Gastrocnemius medialis (tissue), 4 donors: ENCODE results near the gene ISG20L2. TPM values are rescaled to one million over a fixed set of nuclear protein-coding genes. Genes with fewer than 3 reads are reported as not detected.
A peak's percentile ranks its signal among the peaks of the same experiment; 100 is the strongest.

ENCODE experiments used
- ATAC-seq, 2 donors: fragments of 150-250 bp; one replicate each; pipeline ENCODE4 v1.9.1; 2016
- DNase-seq, 2 donors: peaks; one replicate each; pipeline ENCODE4 v3.0.0-alpha.2; 2019
- H3K27ac ChIP-seq, 4 donors: fragments of 200-600 bp; sonication (generic); 1 replicate in 1 of 4; 2 replicates in 3 of 4; pipeline ENCODE4 v1.5.1; 2016 to 2018; ENCODE audit warnings: mild to moderate bottlenecking in 2 of 4, moderate library complexity in 1 of 4
- H3K27me3 ChIP-seq, 3 donors: fragments of 200-600 bp; sonication (generic) in 2 of 3; 1 replicate in 1 of 3; 2 replicates in 2 of 3; pipeline versions ENCODE4 v1.5.1 to v1.6.0; 2016 to 2019; ENCODE audit warnings: mild to moderate bottlenecking in 1 of 3, moderate library complexity in 1 of 3
- H3K36me3 ChIP-seq, 2 donors: fragments of 200-600 bp; sonication (generic) in 1 of 2; one replicate each; pipeline ENCODE4 v1.5.1; 2017 to 2018
- H3K4me1 ChIP-seq, 2 donors: fragments of 200-600 bp; sonication (generic) in 1 of 2; one replicate each; pipeline ENCODE4 v1.5.1; 2016 to 2017; ENCODE audit warnings: mild to moderate bottlenecking in 2 of 2
- H3K4me3 ChIP-seq, 4 donors: fragments of 200-600 bp; sonication (generic) in 3 of 4; 1 replicate in 1 of 4; 2 replicates in 3 of 4; pipeline ENCODE4 v1.5.1; 2016 to 2019; ENCODE audit warnings: mild to moderate bottlenecking in 2 of 4
- H3K9me3 ChIP-seq, 3 donors: fragments of 200-600 bp; sonication (generic) in 2 of 3; 1 replicate in 1 of 3; 2 replicates in 2 of 3; pipeline ENCODE4 v1.5.1; 2016 to 2019
- POLR2A ChIP-seq, 2 donors: fragments of 450-650 bp; IDR thresholded peaks; one replicate each; pipeline ENCODE4 v1.6.1; 2017; ENCODE audit warnings: antibody characterized with exemption in 2 of 2, mild to moderate bottlenecking in 2 of 2, moderate library complexity in 2 of 2
- in situ Hi-C, 4 donors: fragments of 200-750 bp; cut with MboI; loops; one replicate each; pipeline versions ENCODE4 v1.15.0 to v1.8.0; 2017; ENCODE audit warnings: low sequenced_read_pairs in 4 of 4
- intact Hi-C: fragments of 100-400 bp; cut with DNase I; formaldehyde crosslinking; loops from one replicate; pipeline ENCODE4 v1.15.1; 2023; ENCODE audit warnings: low total_unique reads
- total RNA-seq, 4 donors: library from RNA; depleted of rRNA; stranded (reverse); fragments of >200 nt; gene quantifications; one replicate each; pipeline versions ENCODE4 v1.1.0 to v1.2.3, GENCODE V29; 2016
- TF ChIP-seq, protein P1 (sequence below), 5 experiments: fragments of 450-650 bp in 3 of 5; fragments of 200-600 bp in 2 of 5; sonication (generic) in 2 of 5; IDR thresholded peaks in 4 of 5; conservative IDR thresholded peaks in 1 of 5; 1 replicate in 4 of 5; 2 replicates in 1 of 5; pipeline ENCODE4 v1.5.1; 2016 to 2019; ENCODE audit warnings: antibody characterized with exemption in 5 of 5, mild to moderate bottlenecking in 3 of 5, moderate library complexity in 3 of 5

The ISG20L2 gene, protein sequence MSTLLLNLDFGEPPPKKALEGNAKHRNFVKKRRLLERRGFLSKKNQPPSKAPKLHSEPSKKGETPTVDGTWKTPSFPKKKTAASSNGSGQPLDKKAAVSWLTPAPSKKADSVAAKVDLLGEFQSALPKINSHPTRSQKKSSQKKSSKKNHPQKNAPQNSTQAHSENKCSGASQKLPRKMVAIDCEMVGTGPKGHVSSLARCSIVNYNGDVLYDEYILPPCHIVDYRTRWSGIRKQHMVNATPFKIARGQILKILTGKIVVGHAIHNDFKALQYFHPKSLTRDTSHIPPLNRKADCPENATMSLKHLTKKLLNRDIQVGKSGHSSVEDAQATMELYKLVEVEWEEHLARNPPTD
- 10 to 100 TPM in 3 of 4 donors, 1 to 10 TPM in 1; 9.5 to 16.4 (median 15.1) TPM for total RNA-seq

DNA sequence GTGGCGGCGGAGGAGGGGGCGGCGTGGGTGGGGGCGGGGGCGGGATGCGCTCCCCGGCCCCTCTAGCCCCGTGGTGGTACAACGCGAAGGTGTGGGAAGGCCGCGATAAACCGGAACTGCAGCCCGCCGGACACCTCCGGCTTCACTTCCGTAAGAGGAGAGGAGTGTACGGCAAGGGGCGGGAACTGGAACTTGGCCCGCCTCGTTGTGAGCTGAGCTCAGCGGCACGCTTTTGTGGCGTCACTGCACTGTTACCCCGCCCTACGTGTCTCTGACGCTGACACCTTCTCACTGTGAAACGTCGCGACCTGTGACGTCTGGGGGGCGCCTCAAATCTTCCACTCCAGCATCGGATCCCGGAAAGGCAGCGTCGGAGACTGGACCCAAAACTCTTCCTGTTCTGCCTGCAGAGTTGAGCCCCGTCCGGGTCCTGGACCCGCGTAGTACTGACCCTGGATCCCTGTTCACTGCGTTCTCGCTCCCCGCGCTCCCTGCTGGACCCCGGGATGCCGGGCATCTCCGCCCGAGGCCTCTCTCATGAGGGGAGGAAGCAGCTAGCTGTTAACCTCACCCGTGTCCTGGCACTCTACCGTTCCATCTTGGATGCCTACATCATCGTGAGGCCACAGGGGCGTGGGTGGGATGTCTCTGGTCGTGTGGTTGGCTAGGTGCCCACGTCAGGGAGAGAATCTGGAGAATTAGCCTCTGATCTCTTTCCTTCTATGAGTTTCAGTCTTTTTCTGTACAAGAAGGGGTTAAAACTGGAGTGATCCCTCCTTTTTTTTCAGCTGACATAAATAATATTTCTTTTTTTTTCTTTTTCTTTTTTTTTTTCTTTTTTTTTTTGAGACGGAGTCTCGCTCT lies at the start of gene ISG20L2:
Gene ISG20L2, minus strand, starts transcription at position 168 of the 864 bp plus-strand sequence. CDS start 1,114 bp downstream, outside the sequence.
- in situ Hi-C loops (loop anchor here in 1 of 4 donors (5.0 to 25.0 kb wide), 2 partner anchors 42 to 667 kb away; partner anchors contain the start of genes LAMTOR2, RAB25 and UBQLN4), intact Hi-C loops (loop anchor here (1.0 to 10.0 kb wide), 4 partner anchors 12 to 674 kb away; partner anchors contain the start of genes HDGF, LAMTOR2, MRPL24 and PRCC)
- Histone ChIP-seq H3K9me3 (no peaks in the 10 kb centered on the region), H3K4me1 (peaks cover 35 to 37% of the 10 kb centered on the region in 2 donors), H3K36me3 (peaks cover 0 to 22% of the 10 kb centered on the region in 2 donors), H3K27me3 (no peaks in the 10 kb centered on the region), H3K27ac (peak within 1 kb of the TSS; percentile 91 to 98 (median 94)), H3K4me3 (peak within 1 kb of the TSS; percentile 68 to 94 (median 84))
- TF ChIP-seq POLR2A (IDR thresholded peaks at IDR 0.05): peak; percentile 14 to 48
- TF ChIP-seq, protein P1, sequence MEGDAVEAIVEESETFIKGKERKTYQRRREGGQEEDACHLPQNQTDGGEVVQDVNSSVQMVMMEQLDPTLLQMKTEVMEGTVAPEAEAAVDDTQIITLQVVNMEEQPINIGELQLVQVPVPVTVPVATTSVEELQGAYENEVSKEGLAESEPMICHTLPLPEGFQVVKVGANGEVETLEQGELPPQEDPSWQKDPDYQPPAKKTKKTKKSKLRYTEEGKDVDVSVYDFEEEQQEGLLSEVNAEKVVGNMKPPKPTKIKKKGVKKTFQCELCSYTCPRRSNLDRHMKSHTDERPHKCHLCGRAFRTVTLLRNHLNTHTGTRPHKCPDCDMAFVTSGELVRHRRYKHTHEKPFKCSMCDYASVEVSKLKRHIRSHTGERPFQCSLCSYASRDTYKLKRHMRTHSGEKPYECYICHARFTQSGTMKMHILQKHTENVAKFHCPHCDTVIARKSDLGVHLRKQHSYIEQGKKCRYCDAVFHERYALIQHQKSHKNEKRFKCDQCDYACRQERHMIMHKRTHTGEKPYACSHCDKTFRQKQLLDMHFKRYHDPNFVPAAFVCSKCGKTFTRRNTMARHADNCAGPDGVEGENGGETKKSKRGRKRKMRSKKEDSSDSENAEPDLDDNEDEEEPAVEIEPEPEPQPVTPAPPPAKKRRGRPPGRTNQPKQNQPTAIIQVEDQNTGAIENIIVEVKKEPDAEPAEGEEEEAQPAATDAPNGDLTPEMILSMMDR (IDR thresholded peaks at IDR 0.05 in 4 of 5, conservative IDR thresholded peaks at IDR 0.05 in 1 of 5): no peak
- ATAC-seq (peak; percentile 94 to 96), DNase-seq (peak; percentile 97)

DNA sequence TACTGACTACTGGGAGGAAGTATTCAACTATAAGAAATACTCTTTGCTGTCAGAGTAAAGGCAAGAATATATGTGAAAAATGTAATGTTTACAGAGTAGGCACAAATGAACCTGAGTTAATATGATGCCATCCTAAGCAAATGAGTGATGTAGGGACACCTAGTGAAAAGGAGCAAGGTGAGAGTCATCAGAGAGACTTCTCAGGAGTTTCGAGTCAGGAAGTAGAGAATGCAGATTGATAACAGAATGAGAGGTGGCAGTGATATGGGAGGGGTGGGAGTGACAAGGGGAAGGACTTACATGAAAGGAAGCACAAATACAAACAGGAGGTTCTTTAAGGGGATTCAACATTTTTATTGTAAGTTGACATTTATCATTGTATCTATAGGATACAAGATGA lies 49.0 kb upstream of the ISG20L2 start:
- Histone ChIP-seq H3K27ac (no peak overlapping the region), H3K27me3 (no peaks in the 10 kb centered on the region), H3K9me3 (no peaks in the 10 kb centered on the region), H3K36me3 (peaks cover 0 to 2% of the 10 kb centered on the region in 2 donors), H3K4me1 (peaks cover 23 to 40% of the 10 kb centered on the region in 2 donors), H3K4me3 (no peak overlapping the region)
- no peak for TF ChIP-seq POLR2A (IDR thresholded peaks at IDR 0.05)
- TF ChIP-seq, protein P1 (IDR thresholded peaks at IDR 0.05 in 4 of 5, conservative IDR thresholded peaks at IDR 0.05 in 1 of 5): no peak
- DNase-seq: no peak
- in situ Hi-C loops (no loop called here), intact Hi-C loops (no loop called here)
- no peak for ATAC-seq

DNA sequence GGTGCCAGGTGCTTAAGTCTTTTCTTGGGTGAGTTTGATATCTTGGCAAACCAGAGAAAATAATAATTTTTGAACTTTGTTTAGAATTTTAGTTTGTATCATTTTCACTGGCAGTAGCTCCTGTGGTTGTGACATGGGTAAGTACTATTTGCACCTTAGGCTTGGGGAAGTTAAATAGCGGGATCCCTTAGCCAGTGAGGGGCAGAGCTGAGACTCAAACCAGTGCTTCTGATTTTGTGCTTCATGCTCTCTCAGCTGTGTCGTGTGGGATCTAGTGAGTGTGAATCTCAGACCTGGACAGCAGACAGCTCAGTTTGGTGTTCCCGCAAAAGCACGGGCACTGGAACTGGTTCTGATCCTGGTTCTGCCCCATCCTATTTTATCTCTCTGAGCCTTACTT lies 48.4 kb upstream of the ISG20L2 start:
- H3K4me1 ChIP-seq: peaks cover 29 to 41% of the 10 kb centered on the region in 2 donors

DNA sequence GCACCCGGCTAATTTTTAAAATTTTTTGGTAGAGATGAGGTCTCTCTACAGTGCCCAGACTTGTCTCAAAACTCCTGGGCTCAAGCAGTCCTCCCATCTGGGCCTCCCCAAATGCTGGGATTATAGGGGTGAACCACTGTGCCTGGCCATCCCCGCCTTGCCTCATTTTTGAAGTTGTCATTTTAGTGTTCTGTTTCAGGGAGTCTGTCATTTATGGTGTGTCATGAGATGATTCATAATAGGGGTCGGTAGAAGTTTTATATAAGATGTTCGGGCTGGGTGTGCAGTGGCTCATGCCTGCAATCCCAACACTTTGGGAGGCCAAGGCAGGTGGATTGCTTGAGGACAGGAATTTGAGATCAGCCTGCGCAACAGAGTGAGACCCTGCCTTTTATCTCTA lies 47.2 kb upstream of the ISG20L2 start:
- H3K9me3 ChIP-seq: no peaks in the 10 kb centered on the region
- peaks cover 0 to 4% of the 10 kb centered on the region in 2 donors for H3K36me3 ChIP-seq
- no peak for ATAC-seq
- H3K27me3 ChIP-seq: no peaks in the 10 kb centered on the region
- no peak overlapping the region for H3K4me3 ChIP-seq
- H3K27ac ChIP-seq: no peak overlapping the region
- H3K4me1 ChIP-seq: peaks cover 26 to 33% of the 10 kb centered on the region in 2 donors
- no peak for DNase-seq
- intact Hi-C loops: no loop called here
- in situ Hi-C loops: no loop called here
- TF ChIP-seq, protein P1 (IDR thresholded peaks at IDR 0.05 in 4 of 5, conservative IDR thresholded peaks at IDR 0.05 in 1 of 5): no peak
- TF ChIP-seq POLR2A (IDR thresholded peaks at IDR 0.05): no peak

More for the DNA sequence above, 48.4 kb upstream of the ISG20L2 start:
- ATAC-seq: no peak
- no peak for DNase-seq
- intact Hi-C loops (no loop called here), in situ Hi-C loops (no loop called here)
- no peak overlapping the region for H3K27ac ChIP-seq
- H3K27me3 ChIP-seq: no peaks in the 10 kb centered on the region
- no peaks in the 10 kb centered on the region for H3K36me3 ChIP-seq
- TF ChIP-seq POLR2A (IDR thresholded peaks at IDR 0.05): no peak
- TF ChIP-seq, protein P1 (IDR thresholded peaks at IDR 0.05 in 4 of 5, conservative IDR thresholded peaks at IDR 0.05 in 1 of 5): no peak
- H3K9me3 ChIP-seq: no peaks in the 10 kb centered on the region
- H3K4me3 ChIP-seq: no peak overlapping the region
